SK-N-MC (cell line): ENCODE results near the gene RAD51AP2.

Source experiments
- EZH2 ChIP-seq: fragments of 200-600 bp; sonication (generic); IDR thresholded peaks from one replicate; pipeline ENCODE4 v1.6.1; 2017; ENCODE audit warnings: antibody characterized with exemption
- FOXP2 ChIP-seq: optimal IDR thresholded peaks from 2 replicates; pipeline ENCODE3; 2011; ENCODE audit warnings: mild to moderate bottlenecking, moderate library complexity; ENCODE audit not compliant: insufficient read depth; ENCODE audit errors: extremely low read length, control extremely low read depth
- POLR2AphosphoS5 ChIP-seq: IDR thresholded peaks from 2 replicates; pipeline ENCODE4 v1.6.1; 2012; ENCODE audit warnings: mild to moderate bottlenecking, low read depth, low read length, borderline replicate concordance

GRCh38 chr2:17540093-17540812 lies 22.0 kb upstream of the RAD51AP2 start, which contains the start of gene VSNL1:
- TF ChIP-seq POLR2AphosphoS5 (peak; percentile 75), EZH2 (no peak), FOXP2 (no peak)
